GM12874 (cell line): ENCODE measurements around the gene TOMM7.

Source experiments
- TF ChIP-seq, protein P1 (sequence below): IDR thresholded peaks from 2 replicates; pipeline ENCODE4 v1.5.1; 2011; ENCODE audit warnings: low read depth, mild to moderate bottlenecking, control low read depth, low read length, moderate library complexity; ENCODE audit not compliant: insufficient read depth

TOMM7 gene

DNA sequence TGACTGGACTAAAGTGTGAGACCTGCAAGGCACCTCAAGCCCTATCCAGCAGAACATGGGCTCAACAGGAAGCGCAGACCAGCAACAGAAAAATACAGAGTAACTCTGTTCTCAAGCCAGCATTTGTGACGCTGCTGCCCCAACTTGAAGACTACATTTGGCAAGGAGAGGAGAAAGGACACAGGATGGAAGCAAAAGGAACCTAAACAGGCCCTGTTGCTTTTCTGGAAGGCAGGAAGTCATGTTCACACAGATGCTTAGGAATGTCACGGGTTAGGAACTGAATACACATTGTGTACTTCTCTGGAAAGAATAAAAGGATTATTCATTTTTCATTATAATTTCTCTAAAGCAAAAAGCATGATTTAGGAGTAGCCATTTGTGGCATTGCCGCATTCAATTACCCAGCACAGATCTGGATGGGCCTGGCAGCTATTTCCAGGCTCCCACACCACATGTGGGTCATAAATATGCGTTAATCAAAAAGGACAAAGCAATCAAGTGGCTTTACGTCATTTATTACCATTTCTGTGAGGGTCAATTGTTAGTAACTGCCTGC lies 19.8 kb upstream of the TOMM7 start:
- TF ChIP-seq, protein P1, sequence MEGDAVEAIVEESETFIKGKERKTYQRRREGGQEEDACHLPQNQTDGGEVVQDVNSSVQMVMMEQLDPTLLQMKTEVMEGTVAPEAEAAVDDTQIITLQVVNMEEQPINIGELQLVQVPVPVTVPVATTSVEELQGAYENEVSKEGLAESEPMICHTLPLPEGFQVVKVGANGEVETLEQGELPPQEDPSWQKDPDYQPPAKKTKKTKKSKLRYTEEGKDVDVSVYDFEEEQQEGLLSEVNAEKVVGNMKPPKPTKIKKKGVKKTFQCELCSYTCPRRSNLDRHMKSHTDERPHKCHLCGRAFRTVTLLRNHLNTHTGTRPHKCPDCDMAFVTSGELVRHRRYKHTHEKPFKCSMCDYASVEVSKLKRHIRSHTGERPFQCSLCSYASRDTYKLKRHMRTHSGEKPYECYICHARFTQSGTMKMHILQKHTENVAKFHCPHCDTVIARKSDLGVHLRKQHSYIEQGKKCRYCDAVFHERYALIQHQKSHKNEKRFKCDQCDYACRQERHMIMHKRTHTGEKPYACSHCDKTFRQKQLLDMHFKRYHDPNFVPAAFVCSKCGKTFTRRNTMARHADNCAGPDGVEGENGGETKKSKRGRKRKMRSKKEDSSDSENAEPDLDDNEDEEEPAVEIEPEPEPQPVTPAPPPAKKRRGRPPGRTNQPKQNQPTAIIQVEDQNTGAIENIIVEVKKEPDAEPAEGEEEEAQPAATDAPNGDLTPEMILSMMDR, result no peak

DNA sequence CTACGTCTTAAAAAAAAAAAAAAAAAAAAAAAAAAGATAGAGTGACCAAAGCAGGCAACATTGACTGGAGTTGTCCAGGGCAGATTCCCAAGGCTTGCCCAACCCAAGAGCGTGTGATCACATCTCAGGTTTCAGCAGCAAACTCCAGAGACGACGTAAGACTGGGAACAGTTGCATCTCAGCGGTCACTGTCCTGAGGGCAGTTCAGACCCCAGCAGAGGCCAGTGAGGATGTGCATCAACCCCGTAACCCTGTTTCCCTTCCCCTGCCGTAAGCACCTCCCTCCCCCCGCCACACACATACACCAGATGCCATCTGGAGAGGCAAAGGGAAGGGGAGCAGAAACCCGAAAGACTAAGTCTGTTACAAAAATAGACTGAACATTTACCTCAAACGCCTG lies 19.3 kb upstream of the TOMM7 start:
- TF ChIP-seq, protein P1, result no peak

DNA sequence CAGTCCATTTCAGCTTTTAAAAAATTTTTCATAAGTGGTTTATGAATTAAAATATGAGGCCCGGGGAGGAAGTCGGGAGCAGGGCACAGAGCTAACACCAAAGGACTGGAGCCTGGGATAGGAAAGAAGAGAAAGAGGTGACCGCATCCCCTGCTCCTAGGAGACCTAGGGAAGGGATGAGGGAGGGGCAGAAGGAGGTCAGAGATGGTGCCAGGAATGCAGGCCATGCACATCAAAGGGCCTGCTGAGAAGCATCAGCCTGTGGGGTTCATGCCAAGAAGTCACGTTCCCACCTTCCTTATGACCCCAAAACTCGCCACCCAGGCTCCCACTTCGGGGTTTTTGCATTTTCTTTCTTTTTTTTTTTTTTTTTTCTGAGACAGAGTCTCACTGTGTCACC lies 14.7 kb upstream of the TOMM7 start:
- TF ChIP-seq, protein P1, result no peak

DNA sequence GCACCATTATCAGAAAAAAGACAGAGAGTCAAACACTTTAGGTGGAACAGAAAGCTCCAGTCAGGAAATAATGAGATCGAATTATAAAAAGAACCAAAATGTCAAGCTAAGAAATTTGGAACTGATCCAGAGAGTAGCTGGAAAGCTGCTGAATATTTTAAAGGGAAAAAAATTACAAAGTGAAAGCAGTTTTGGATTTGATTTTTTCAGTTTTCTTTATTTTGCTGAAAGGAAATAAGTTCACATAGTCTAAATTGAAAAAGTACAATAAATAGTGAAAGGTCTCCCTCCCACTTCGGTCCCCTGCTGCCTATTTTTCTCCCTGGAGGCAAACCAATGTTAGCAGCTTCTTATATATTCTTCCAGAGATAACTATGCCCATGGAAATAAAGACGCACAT lies 11.3 kb upstream of the TOMM7 start:
- TF ChIP-seq, protein P1, result no peak

DNA sequence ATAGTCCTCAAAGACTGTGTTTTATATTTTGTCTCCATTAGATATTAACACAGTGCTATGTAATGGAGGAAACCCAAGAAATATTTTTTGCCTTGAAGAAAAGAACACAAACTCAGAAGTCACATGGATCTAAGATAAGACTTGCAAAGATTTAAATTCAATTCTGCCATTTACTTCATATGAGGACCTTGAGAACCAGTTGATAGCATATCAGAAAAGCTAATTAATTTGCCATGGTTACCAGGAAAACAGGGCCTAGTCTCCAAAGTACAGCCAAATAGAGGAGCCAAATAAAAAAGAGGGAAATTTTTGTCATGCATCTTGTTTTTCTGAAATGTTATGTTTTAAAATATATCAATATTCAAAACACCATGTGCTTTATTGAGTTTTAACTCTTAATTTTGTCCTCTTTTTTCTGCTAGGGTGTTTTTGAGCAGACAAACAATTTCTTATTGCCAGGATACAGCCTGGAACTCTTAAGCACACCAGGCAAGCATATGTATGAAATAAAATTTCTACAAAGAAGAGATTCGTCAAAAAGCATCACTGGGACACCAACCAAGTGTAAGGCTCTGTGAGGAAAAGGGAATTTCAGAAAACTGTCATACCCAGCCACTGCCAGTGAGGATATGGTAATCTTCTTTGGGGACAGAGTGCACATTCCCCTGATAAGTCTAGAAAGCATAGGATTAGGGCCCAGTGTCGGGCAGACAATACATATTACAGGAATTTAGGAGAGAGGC lies 10.6 kb upstream of the TOMM7 start:
- TF ChIP-seq, protein P1, result no peak

DNA sequence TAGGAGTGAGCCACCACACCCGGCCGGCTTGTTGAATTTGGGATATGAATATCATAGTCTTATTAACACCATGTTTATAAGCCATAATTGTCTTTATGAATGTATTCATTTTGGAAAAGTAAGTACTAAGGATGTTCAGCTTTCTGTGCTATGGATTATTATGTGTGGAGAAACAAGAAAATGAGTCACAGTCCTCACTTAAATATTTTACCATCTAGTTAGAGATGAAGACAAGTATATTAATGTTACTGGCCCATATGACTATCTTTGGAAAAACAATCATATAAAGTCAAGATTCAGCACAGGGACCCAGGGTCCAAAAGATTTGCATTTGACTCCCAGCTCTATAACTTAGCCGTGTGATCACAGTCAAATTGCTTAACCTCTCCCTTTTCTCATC lies 9.8 kb upstream of the TOMM7 start:
- TF ChIP-seq, protein P1, result no peak

DNA sequence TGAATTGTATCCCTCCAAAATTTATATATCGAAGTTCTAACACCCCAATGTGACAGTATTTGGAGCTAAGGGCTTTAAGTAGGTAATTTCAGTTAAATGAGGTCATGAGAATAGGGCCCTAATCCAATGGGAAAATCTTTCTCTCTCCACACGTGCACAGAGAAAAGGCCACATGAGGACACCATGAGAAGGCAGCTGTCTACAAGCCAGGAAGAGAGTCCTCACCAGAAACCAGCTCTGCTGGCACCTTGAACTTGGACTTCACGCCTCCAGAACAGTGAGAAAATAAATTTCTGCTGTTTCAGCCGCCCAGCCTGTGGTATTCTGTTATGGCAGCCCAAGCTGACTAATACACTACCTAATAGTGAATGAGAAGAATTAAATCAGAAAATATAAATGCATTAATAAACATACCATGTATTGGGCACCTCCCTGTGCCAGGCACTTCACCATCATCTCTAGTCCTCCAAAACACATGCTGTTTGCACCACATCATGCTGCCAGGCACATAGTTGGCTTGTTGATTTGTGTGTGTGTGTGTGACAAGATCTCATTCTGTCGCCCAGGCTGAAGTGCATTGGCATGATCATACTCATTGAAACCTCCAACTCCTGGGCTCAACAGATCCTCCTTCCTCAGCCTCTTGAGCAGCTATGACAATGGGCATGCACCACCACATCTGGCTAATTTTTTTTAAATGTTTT lies 9.1 kb upstream of the TOMM7 start:
- TF ChIP-seq, protein P1, result no peak
